ENCODE results near the gene NCKAP5L.

GRCh38 chr12:49823951-49824350 is 4.3 kb downstream of the NCKAP5L start:
- TF ChIP-seq CTCF (IDR thresholded peaks at IDR 0.05; ENCODE audit: extremely low read depth in 1 of 2, insufficient read depth in 1 of 2, low read depth in 1 of 2, low read length in 2 of 2): no peak
- TF ChIP-seq EZH2 (IDR thresholded peaks at IDR 0.05; ENCODE audit: borderline replicate concordance, low read depth, low read length, severe bottlenecking): no peak
- no peak for TF ChIP-seq POLR2A (IDR thresholded peaks at IDR 0.05; ENCODE audit: low read depth, low read length)
- TF ChIP-seq MAX (IDR thresholded peaks at IDR 0.05; ENCODE audit: insufficient read depth, insufficient read length): no peak
- TF ChIP-seq POLR2AphosphoS5 (IDR thresholded peaks at IDR 0.05; ENCODE audit: insufficient read depth, low read depth, low read length): no peak
